Mesothelial cell of epicardium (in vitro differentiated cells): ENCODE results near the gene PLEKHA6. TPM values are rescaled to one million over a fixed set of nuclear protein-coding genes. Genes with fewer than 3 reads are reported as not detected.

Experiments used
- DNase-seq, 2 experiments: peaks; one replicate each; pipeline ENCODE4 v3.0.0; 2021; ENCODE audit warnings: low spot score in 2 of 2; ENCODE audit not compliant: unreplicated experiment in 2 of 2
- H3K27ac Mint-ChIP-seq: 2 replicates; pipeline ENCODE4 v1.8.0; 2021; ENCODE audit warnings: mixed read lengths
- H3K27me3 Mint-ChIP-seq: 2 replicates; pipeline ENCODE4 v1.8.0; 2021; ENCODE audit warnings: low read depth, mixed read lengths
- H3K36me3 Mint-ChIP-seq: 2 replicates; pipeline ENCODE4 v1.8.0; 2021; ENCODE audit warnings: mixed read lengths
- H3K4me1 Mint-ChIP-seq: 2 replicates; pipeline ENCODE4 v1.8.0; 2021; ENCODE audit warnings: mixed read lengths
- H3K4me3 Mint-ChIP-seq: 2 replicates; pipeline ENCODE4 v1.8.0; 2021; ENCODE audit warnings: mild to moderate bottlenecking, moderate library complexity, mixed read lengths
- H3K9me3 Mint-ChIP-seq: 2 replicates; pipeline ENCODE4 v1.8.0; 2021; ENCODE audit warnings: mixed read lengths
- total RNA-seq: library from RNA; stranded (reverse); gene quantifications from 3 replicates; pipeline ENCODE4 v1.2.1, GENCODE V29; 2021
- TF ChIP-seq, protein P1 (sequence below): fragments of 200-600 bp; sonication (generic); IDR thresholded peaks from one replicate; pipeline ENCODE4 v1.5.0; 2021; ENCODE audit warnings: antibody characterized with exemption; ENCODE audit not compliant: unreplicated experiment

Gene PLEKHA6
- total RNA-seq, 1 donor from 2014 or later, result 29.7 TPM

DNA sequence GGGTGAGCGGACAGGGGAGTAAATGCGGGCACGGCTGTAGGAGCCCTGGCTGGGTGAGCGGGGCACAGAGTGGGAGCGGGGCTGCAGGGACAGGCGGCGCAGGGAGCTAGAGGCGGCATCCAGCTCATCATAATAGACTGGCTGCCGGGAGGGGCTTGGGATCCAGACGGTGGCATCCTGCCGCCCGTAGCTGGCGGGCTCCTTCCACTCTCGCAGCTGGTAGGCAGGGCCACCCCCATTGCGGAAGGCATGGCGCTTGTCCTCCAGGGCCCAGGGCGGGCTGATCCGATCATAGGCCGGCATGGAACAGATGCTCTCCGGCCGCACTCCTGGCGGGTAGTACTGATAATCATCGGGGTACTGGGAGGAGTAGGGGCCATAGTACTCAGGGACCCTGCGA, 102.3 kb downstream of the PLEKHA6 start:
- no peak overlapping the region for H3K4me3 Mint-ChIP-seq
- TF ChIP-seq, protein P1, sequence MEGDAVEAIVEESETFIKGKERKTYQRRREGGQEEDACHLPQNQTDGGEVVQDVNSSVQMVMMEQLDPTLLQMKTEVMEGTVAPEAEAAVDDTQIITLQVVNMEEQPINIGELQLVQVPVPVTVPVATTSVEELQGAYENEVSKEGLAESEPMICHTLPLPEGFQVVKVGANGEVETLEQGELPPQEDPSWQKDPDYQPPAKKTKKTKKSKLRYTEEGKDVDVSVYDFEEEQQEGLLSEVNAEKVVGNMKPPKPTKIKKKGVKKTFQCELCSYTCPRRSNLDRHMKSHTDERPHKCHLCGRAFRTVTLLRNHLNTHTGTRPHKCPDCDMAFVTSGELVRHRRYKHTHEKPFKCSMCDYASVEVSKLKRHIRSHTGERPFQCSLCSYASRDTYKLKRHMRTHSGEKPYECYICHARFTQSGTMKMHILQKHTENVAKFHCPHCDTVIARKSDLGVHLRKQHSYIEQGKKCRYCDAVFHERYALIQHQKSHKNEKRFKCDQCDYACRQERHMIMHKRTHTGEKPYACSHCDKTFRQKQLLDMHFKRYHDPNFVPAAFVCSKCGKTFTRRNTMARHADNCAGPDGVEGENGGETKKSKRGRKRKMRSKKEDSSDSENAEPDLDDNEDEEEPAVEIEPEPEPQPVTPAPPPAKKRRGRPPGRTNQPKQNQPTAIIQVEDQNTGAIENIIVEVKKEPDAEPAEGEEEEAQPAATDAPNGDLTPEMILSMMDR, result no peak

DNA sequence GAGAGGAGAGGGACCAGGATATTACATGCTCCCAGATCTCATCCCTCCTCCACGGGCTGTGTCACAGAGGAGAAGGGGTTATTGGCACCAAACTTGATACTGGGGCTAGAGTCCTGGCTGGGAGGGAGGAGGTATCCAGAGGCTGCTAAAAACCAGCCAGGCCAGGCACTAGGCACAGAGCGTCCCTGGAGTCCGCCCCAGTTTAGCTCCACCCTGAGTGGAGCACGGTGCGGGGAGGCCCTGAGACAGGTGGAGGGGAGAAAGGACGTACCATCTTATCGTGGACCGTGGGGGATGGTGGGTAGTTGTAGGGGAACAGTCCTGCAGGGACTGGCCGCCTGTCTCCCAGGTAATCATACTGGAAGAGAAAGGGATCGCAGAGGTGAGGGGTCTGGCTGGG, 103.2 kb downstream of the PLEKHA6 start:
- Mint-ChIP-seq H3K27me3 (no peaks in the 10 kb centered on the region), H3K9me3 (no peaks in the 10 kb centered on the region), H3K27ac (no peak overlapping the region), H3K4me3 (no peak overlapping the region), H3K4me1 (no peaks in the 10 kb centered on the region), H3K36me3 (peaks cover 12% of the 10 kb centered on the region)
- TF ChIP-seq, protein P1, result no peak
- DNase-seq, result no peak

More for the DNA sequence above, 102.3 kb downstream of the PLEKHA6 start:
- DNase-seq, result no peak
- H3K36me3 Mint-ChIP-seq, result peaks cover 17% of the 10 kb centered on the region
- no peak overlapping the region for H3K27ac Mint-ChIP-seq
- no peaks in the 10 kb centered on the region for H3K9me3 Mint-ChIP-seq
- H3K27me3 Mint-ChIP-seq, result no peaks in the 10 kb centered on the region
- no peaks in the 10 kb centered on the region for H3K4me1 Mint-ChIP-seq

DNA sequence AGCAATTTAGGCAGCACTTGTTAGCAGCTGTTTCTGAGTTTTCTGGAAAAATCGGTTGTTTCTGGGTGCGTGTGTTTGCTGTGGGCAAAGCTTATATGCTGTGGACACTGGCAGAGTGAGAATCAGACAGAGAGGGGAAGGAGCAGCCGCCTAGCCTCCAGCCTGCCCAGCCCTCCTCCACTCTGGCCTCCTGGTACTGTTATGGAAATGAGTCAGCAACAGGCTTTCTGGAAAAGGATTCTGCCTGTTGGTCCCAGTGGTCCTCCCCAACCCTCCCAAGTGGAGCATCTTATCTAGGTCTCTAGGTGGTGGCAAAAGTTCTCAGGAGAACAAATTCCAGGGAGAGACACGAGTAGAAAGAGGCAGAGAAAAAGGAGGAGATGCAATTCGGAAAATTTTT, 103.8 kb downstream of the PLEKHA6 start:
- TF ChIP-seq, protein P1, result no peak
- no peaks in the 10 kb centered on the region for H3K4me1 Mint-ChIP-seq
- DNase-seq, result no peak
- H3K36me3 Mint-ChIP-seq, result peaks cover 14% of the 10 kb centered on the region
- H3K4me3 Mint-ChIP-seq, result no peak overlapping the region
- no peaks in the 10 kb centered on the region for H3K27me3 Mint-ChIP-seq
- no peaks in the 10 kb centered on the region for H3K9me3 Mint-ChIP-seq
- H3K27ac Mint-ChIP-seq, result no peak overlapping the region

DNA sequence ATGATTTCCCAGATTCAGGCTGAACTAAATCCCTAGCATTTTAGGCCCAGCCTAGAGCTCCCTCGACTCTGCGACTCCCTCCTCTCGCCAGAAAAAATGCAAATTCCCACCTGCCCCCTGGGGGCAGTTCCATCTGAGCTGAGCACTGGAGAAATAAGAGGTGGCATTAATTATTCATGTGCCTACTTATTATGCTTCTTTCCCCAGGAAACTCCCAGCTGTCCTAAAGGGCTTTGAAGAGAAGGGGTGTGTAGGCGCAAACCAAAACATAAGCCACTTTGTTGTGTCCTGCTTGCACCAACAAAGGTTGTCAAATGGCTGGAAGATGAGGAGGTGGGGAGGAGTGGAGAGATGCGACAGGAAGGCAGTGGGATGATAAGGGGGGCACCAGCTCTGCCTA, 104.5 kb downstream of the PLEKHA6 start:
- Mint-ChIP-seq H3K36me3 (peaks cover 14% of the 10 kb centered on the region), H3K4me1 (no peaks in the 10 kb centered on the region), H3K4me3 (no peak overlapping the region), H3K27ac (no peak overlapping the region), H3K27me3 (no peaks in the 10 kb centered on the region), H3K9me3 (no peaks in the 10 kb centered on the region)
- no peak for DNase-seq
- TF ChIP-seq, protein P1, result no peak

DNA sequence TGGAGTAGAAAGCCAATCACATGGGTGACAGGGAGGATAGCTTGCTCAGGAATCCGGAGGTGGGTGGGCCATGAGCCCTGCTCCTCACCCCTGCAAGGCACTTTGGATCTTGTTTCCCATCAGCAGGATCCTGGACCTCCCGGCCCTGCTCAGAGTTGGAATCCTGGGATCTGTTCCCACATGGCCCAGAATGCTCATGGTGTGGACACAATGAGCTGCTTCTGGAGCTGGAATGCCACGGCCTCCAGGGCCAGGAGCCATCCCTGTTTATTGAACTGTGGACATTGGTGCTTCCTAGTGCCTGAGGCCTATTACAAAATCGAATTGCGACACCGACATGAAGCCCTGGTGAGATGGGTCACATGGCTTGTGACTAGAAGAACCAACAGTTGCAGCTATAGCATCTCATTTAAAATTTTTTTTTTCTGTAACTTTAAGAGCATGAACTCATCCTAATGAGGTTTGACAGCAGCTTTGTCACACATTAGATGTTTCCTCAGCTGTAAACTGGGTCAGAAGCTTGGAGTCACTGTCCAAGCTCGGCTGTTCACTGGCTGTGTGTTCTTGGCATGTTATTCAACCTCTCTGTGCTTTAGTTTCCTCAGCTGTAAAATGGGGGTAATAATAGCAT, 105.6 kb downstream of the PLEKHA6 start:
- no peak for DNase-seq

More for the DNA sequence above, 105.6 kb downstream of the PLEKHA6 start:
- H3K4me3 Mint-ChIP-seq, result no peak overlapping the region
- H3K4me1 Mint-ChIP-seq, result no peaks in the 10 kb centered on the region
- TF ChIP-seq, protein P1, result no peak
- H3K27me3 Mint-ChIP-seq, result no peaks in the 10 kb centered on the region
- no peaks in the 10 kb centered on the region for H3K9me3 Mint-ChIP-seq
- peaks cover 14% of the 10 kb centered on the region for H3K36me3 Mint-ChIP-seq
- H3K27ac Mint-ChIP-seq, result no peak overlapping the region
